Measurements from ENCODE around the gene SNAPC4. TPM values are rescaled to one million over a fixed set of nuclear protein-coding genes. Genes with fewer than 3 reads are reported as not detected.

SNAPC4 gene, protein sequence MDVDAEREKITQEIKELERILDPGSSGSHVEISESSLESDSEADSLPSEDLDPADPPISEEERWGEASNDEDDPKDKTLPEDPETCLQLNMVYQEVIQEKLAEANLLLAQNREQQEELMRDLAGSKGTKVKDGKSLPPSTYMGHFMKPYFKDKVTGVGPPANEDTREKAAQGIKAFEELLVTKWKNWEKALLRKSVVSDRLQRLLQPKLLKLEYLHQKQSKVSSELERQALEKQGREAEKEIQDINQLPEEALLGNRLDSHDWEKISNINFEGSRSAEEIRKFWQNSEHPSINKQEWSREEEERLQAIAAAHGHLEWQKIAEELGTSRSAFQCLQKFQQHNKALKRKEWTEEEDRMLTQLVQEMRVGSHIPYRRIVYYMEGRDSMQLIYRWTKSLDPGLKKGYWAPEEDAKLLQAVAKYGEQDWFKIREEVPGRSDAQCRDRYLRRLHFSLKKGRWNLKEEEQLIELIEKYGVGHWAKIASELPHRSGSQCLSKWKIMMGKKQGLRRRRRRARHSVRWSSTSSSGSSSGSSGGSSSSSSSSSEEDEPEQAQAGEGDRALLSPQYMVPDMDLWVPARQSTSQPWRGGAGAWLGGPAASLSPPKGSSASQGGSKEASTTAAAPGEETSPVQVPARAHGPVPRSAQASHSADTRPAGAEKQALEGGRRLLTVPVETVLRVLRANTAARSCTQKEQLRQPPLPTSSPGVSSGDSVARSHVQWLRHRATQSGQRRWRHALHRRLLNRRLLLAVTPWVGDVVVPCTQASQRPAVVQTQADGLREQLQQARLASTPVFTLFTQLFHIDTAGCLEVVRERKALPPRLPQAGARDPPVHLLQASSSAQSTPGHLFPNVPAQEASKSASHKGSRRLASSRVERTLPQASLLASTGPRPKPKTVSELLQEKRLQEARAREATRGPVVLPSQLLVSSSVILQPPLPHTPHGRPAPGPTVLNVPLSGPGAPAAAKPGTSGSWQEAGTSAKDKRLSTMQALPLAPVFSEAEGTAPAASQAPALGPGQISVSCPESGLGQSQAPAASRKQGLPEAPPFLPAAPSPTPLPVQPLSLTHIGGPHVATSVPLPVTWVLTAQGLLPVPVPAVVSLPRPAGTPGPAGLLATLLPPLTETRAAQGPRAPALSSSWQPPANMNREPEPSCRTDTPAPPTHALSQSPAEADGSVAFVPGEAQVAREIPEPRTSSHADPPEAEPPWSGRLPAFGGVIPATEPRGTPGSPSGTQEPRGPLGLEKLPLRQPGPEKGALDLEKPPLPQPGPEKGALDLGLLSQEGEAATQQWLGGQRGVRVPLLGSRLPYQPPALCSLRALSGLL (N-terminal part only)
- total RNA-seq, result 10 to 100 TPM; 12.4 to 17.0 TPM

DNA sequence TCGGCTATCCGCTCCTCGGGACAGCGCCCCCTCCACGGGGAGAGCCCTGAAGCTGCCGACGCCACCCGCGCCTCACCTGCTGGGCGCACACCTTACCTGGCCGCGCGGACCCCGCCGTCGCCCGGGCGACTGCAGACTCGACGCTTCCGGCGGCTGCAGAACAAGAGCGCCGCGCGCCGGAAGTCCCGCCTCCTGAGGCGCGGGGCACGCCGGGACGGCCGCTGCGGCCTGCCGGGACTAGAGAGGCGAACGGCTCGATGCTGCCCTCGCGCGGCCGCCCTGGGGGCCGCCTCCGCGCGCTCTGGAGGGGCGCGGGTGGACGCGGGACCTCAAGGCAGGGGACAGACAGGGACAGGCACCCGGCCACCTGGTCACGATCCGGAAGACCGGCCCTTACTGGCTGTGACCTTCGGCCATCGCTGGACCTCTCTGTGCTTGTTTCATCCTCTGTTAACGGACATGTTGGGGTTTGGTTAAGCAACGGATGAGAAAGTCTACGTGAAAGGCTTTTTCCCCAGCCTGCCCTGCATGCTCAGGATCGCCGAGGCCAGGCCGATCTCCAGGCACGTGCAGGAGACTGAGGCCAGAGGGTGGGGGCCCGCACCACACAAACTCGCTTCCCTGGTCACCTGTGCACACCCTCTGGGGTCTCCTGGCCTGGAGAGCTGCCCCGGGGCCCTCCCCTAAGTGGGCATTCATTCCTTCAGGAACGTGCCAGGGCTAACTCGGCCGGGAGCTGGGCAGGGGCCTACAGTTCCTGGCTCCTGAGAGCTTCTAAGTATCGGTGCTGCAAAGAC lies at the start of gene SNAPC4:
Gene SNAPC4, minus strand, starts transcription at position 133 of the 797 bp plus-strand sequence. CDS start 1,742 bp downstream, outside the sequence.
- peak within 1 kb of the TSS; percentile 74 for H3K27ac Mint-ChIP-seq
- DNase-seq (peak; percentile 89), ATAC-seq (peak; percentile 73)
- CTCF ChIA-PET, result interaction anchor here (0.6 to 6.2 kb wide), 13 partner anchors 9 to 139 kb away, joined by 3 to 52 read pairs (median 3); partner anchors contain the start of genes DNLZ, ENTR1 and PMPCA
- peaks cover 50% of the 10 kb centered on the region for H3K4me1 Mint-ChIP-seq
- H3K27me3 Mint-ChIP-seq, result no peaks in the 10 kb centered on the region
- peak within 1 kb of the TSS; percentile 86 for H3K4me3 Mint-ChIP-seq
- H3K36me3 Mint-ChIP-seq, result peaks cover 16% of the 10 kb centered on the region
- H3K9me3 Mint-ChIP-seq (ENCODE audit: low read depth), result no peaks in the 10 kb centered on the region

DNA sequence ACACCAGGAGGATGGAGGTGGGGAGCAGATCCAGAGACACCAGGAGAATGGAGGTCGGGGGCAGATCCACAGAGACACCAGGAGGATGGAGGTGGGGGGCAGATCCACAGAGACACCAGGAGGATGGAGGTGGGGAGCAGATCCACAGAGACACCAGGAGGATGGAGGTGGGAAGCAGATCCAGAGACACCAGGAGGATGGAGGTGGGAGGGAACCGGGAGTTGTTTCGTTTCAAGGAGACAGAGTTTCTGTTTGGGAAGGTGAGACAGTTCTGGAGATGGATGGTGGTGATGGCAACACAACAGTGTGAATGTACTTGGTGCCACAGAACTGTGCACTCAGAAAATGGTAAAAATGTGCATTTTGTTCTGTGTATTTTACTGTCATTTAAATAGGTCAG lies 48.7 kb upstream of the SNAPC4 start:
- CTCF ChIA-PET, result no interaction called here
- Mint-ChIP-seq H3K27me3 (no peaks in the 10 kb centered on the region), H3K4me1 (no peaks in the 10 kb centered on the region), H3K36me3 (peaks cover 49% of the 10 kb centered on the region), H3K4me3 (no peak overlapping the region), H3K27ac (no peak overlapping the region), H3K9me3 (ENCODE audit: low read depth) (no peaks in the 10 kb centered on the region)
- ATAC-seq (no peak), DNase-seq (no peak)

DNA sequence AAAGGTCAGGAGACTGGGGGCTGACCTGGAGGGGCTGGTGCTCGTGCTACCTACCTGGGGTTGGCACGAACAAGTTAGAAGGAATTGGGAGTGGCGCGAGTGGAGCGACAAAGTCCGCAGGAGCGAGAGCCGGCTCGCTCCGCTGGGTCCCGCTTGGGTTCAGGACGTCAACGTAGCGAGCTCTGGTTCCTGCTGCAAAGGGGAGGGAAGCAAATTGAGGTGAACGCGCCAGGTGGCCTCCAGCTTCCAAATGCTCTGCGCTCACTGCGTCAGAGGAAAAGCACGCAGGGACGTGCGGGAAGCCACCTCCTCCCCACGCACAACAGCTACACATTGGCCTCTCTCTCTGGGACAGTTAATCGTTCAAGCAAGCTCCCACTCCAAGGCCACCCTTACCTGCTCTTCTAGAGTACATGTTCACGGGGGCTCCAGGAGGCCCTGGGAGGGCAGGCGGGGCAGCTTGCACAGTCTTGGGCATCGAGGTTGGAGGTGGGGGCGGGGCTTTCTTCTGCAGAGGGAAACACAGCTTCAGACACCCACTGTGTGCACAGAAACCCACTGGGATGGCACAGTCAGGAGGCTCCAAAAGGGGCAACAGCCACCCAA lies 47.3 kb upstream of the SNAPC4 start:
- DNase-seq (no peak), ATAC-seq (no peak)
- Mint-ChIP-seq H3K9me3 (ENCODE audit: low read depth) (no peaks in the 10 kb centered on the region), H3K27ac (no peak overlapping the region), H3K4me1 (no peaks in the 10 kb centered on the region), H3K27me3 (no peaks in the 10 kb centered on the region), H3K36me3 (peaks cover 44% of the 10 kb centered on the region), H3K4me3 (no peak overlapping the region)
- CTCF ChIA-PET, result no interaction called here

DNA sequence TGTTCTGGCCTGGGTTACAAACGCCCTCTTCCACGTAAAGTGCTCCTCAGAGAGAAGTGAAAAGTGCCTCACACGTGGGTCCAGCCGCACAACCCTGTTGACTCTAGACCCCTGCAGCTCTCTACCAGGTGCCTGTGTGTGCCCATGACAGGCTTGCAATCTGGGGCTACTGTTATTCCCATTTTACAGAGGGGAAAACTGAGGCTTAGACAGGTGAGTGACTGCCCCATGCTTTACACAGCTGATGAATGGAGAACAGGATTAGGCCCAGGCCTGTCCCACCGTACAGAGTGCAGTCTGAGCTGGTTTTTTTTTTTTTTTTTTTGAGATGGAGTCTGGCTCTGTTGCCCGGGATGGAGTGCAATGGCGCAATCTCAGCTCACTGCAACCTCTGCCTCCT lies 45.8 kb upstream of the SNAPC4 start:
- ATAC-seq, result no peak

DNA sequence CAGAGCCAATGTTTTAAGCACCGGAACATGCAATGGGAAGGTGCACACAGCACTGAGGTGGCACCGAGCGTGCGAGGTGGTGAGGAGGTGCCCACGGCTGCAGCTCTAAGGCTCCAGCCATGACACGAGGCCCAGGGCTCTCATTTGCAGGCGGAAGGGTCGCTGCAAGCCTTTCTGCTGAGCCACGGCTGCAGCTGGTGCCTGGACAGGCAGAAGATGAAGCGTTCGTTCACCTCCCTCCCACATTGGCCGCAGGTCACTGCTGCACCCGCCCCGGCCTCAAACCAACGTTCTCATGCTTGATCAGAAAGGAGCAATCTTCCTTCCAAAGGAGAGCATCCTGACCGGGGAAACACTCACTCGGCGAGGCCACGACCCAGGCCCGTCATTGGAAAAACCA lies 44.1 kb upstream of the SNAPC4 start:
- Mint-ChIP-seq H3K9me3 (ENCODE audit: low read depth) (no peaks in the 10 kb centered on the region), H3K36me3 (peaks cover 36% of the 10 kb centered on the region), H3K4me1 (peaks cover 3% of the 10 kb centered on the region), H3K4me3 (no peak overlapping the region), H3K27ac (no peak overlapping the region), H3K27me3 (no peaks in the 10 kb centered on the region)
- ATAC-seq, result no peak
- DNase-seq, result no peak
- CTCF ChIA-PET, result no interaction called here

More for the DNA sequence above, 45.8 kb upstream of the SNAPC4 start:
- Mint-ChIP-seq H3K27me3 (no peaks in the 10 kb centered on the region), H3K36me3 (peaks cover 45% of the 10 kb centered on the region), H3K4me1 (no peaks in the 10 kb centered on the region), H3K9me3 (ENCODE audit: low read depth) (no peaks in the 10 kb centered on the region), H3K27ac (no peak overlapping the region), H3K4me3 (no peak overlapping the region)
- DNase-seq, result no peak
- CTCF ChIA-PET, result no interaction called here

DNA sequence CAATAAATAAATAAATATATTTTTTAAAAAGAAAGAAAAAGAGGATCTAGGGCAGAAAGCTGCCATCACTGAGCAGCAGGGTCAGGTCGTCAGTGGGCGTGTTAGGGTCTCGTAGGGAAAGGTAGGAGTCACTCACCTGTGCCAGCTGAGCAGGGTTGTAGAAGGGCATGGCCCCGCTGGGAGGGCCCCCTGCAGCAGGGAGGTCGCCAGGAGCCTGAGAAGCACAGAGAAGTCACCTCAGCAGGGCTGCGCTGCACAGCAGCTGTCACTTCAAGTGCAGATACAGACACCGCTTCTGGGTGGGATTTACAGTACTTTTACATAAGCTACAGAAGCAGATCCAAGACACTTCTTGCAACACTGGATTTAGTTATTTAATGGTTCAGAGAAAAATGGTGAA lies 43.7 kb upstream of the SNAPC4 start:
- no peak overlapping the region for H3K27ac Mint-ChIP-seq
- H3K4me3 Mint-ChIP-seq, result no peak overlapping the region
- ATAC-seq (no peak), DNase-seq (no peak)
- no peaks in the 10 kb centered on the region for H3K27me3 Mint-ChIP-seq
- H3K4me1 Mint-ChIP-seq, result peaks cover 3% of the 10 kb centered on the region
- CTCF ChIA-PET, result no interaction called here
- H3K9me3 Mint-ChIP-seq (ENCODE audit: low read depth), result no peaks in the 10 kb centered on the region
- peaks cover 34% of the 10 kb centered on the region for H3K36me3 Mint-ChIP-seq

DNA sequence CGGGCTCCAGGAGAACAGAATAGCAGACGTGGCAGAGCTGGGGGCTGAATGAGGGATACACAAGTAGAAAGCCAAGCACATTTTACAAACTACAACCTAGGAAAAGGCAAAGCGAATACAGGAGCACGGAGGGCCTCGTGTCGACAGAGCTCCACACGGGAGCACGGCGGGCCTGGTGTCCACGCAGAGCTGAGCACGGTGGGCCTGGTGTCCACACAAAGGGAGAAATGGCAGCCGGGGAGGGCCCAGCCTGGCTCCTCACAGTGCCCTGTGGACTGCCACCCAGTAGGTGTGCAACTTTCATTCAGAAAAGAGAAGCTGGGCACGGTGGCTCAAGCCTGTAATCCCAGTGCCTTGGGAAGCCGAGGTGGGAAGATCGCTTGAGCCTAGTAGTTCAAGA lies 43.1 kb upstream of the SNAPC4 start:
- no peak for ATAC-seq
- H3K36me3 Mint-ChIP-seq, result peaks cover 30% of the 10 kb centered on the region

DNA sequence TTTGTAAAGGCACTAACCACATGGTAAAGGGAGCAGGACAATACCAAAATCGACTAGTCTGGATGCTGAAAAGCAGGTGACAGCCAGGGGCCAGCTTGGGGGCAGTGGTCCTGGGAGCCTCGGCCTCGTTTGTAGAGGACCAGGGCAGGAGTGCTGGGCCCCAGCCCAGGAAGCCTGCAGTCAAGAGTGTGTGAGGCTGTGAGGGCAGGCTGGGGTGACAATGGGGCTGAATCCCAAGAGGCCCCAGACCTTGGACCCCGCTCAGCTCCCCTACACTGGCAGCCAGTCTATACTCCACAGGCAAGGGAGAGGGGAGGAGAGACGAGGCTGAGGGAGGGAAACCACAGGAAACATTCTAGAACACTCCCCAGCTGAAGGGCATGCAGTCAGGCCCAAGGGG lies 42.3 kb upstream of the SNAPC4 start:
- Mint-ChIP-seq H3K4me3 (no peak overlapping the region), H3K27me3 (no peaks in the 10 kb centered on the region), H3K36me3 (peaks cover 25% of the 10 kb centered on the region), H3K27ac (peak overlapping the region; percentile 57), H3K4me1 (peaks cover 15% of the 10 kb centered on the region), H3K9me3 (ENCODE audit: low read depth) (no peaks in the 10 kb centered on the region)
- CTCF ChIA-PET, result interaction anchor here (1.0 to 1.5 kb wide), 3 partner anchors 16 to 43 kb away, joined by 3 to 4 read pairs (median 3); no protein-coding TSS in a partner anchor
- no peak for ATAC-seq
- no peak for DNase-seq

More for the DNA sequence above, 43.1 kb upstream of the SNAPC4 start:
- H3K9me3 Mint-ChIP-seq (ENCODE audit: low read depth), result no peaks in the 10 kb centered on the region
- no peak for DNase-seq
- H3K27me3 Mint-ChIP-seq, result no peaks in the 10 kb centered on the region
- H3K4me3 Mint-ChIP-seq, result no peak overlapping the region
- H3K4me1 Mint-ChIP-seq, result peaks cover 7% of the 10 kb centered on the region
- CTCF ChIA-PET, result interaction anchor here (1.1 to 1.5 kb wide), 2 partner anchors 42 kb away, joined by 3 to 4 read pairs; no protein-coding TSS in a partner anchor
- no peak overlapping the region for H3K27ac Mint-ChIP-seq

DNA sequence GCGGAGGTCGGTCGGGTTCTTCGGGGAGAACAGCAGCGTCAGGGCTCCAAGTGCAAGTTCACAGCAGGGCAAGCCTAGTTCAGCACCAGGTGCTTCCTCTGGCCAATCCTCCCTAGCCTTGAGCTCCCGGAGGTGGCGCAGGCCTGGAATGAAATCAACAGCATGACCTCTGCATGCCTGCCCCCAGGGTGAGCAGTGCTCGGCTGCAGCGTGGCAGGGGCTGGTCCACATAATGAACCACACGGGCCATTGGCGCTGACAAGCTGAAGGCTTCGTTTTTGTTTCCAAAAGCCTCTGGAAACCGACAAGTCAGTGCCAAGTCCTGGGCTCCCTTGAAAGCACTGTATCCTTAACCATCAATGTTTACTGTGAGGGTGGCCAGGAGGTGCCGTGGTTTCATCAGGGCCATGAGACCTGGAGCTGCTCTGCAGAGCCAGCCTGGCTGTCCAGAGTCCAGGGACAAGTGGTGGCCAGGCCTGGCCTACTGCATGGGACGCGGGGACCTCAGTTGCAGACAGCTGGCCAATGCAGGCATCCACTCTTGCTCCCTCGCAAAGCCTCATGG lies 41.8 kb upstream of the SNAPC4 start:
- Mint-ChIP-seq H3K9me3 (ENCODE audit: low read depth) (no peaks in the 10 kb centered on the region), H3K27me3 (no peaks in the 10 kb centered on the region), H3K27ac (no peak overlapping the region), H3K4me1 (peaks cover 20% of the 10 kb centered on the region), H3K4me3 (no peak overlapping the region), H3K36me3 (peaks cover 20% of the 10 kb centered on the region)
- CTCF ChIA-PET, result interaction anchor here (1.0 to 1.5 kb wide), 3 partner anchors 17 to 43 kb away, joined by 3 to 4 read pairs (median 3); no protein-coding TSS in a partner anchor
- ATAC-seq (no peak), DNase-seq (no peak)

DNA sequence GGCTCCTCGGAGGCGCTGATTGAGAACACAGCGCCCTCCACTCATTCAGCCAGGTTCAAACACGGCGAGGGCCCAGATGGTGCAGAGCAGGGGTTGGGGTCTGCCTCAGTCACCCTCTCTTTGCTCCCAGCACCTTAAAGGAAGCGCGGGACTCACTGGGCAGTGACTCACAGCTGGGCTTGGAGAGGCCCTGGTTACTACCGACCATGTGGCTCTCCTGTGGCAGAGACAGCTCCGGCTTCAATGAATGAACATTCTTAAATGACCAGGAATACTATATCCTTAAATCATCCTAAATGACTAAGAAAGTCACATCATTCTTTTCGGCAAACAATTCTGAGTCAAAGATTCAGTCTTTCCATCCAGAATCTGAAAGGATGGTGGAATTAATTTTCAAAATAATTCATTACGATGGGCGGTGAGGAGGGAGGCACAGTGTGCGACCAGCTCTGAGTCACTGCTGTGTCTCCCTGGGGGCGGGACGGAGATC lies 41.3 kb upstream of the SNAPC4 start:
- Mint-ChIP-seq H3K27ac (no peak overlapping the region), H3K9me3 (ENCODE audit: low read depth) (no peaks in the 10 kb centered on the region), H3K4me1 (peaks cover 24% of the 10 kb centered on the region), H3K27me3 (no peaks in the 10 kb centered on the region), H3K4me3 (no peak overlapping the region), H3K36me3 (peaks cover 17% of the 10 kb centered on the region)
- ATAC-seq (no peak), DNase-seq (no peak)
- CTCF ChIA-PET, result interaction anchor here (1.0 to 1.7 kb wide), 3 partner anchors 13 to 18 kb away, joined by 3 to 6 read pairs (median 4); no protein-coding TSS in a partner anchor

DNA sequence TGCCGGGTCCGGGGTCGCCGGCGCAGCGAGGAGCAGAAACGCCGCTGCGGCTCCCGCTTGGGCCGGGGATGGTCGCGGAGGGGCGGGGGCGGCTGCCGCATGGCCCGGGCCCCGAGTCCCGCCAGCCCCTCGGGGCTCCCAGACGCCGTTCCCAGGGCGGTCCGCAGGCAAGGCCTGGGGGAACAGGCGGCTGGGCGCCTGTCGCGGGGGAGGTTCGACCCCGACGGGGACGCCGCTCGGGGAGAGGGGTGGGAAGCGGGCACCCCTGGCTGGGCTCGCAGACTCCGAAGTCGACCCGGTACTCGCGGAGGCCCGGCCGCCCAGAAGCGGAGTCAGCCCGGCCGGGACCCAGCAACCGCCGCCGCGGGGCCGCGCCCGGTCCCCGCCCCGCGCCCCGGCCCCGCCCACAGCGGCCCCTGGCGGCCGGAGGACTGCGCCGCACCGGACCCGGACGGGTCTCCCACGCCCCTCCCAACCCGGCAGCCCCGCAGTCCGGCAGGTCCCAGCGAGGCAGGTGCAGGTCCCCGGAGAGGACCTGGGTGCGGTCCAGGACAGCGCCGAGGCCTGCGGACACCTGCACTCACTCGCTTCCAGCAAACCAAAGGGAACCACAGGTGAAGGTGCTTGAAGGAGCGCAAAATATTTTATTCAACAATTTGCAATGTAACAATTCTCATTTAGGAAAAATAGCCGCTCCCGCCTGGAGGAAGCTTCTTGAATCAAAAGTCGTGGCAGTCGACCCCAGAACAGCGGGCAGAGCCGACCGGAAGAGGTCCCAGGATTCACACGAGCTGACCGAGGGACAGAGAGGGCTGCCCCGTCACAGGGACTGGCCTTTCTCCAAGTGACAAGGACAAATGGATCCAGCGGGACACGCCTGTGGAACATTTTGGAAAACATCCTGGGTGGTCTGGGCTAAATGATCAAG lies 39.8 kb upstream of the SNAPC4 start, which contains the start of gene INPP5E:
Gene INPP5E, minus strand, starts transcription at position 365 of the 928 bp plus-strand sequence. CDS start 426 bp downstream, outside the sequence.
- peak; percentile 81 for DNase-seq
- CTCF ChIA-PET, result interaction anchor here (0.8 to 1.7 kb wide), 8 partner anchors 14 to 127 kb away, joined by 3 to 6 read pairs (median 3); no protein-coding TSS in a partner anchor
- no peaks in the 10 kb centered on the region for H3K27me3 Mint-ChIP-seq
- H3K27ac Mint-ChIP-seq, result peak within 1 kb of the TSS; percentile 67
- H3K36me3 Mint-ChIP-seq, result peaks cover 11% of the 10 kb centered on the region
- no peaks in the 10 kb centered on the region for H3K9me3 Mint-ChIP-seq (ENCODE audit: low read depth)
- peak within 1 kb of the TSS; percentile 83 for H3K4me3 Mint-ChIP-seq
- H3K4me1 Mint-ChIP-seq, result peaks cover 26% of the 10 kb centered on the region
- peak; percentile 85 for ATAC-seq

Data from activated CD8-positive, alpha-beta memory T cell treated with anti-CD3 and anti-CD28 coated beads, Interleukin-2, amount 10 ng/mL, durations not matched to agents 7 days and 5 days (primary cell).